ENCODE measurements around the gene CCDC106.

Gene CCDC106

DNA sequence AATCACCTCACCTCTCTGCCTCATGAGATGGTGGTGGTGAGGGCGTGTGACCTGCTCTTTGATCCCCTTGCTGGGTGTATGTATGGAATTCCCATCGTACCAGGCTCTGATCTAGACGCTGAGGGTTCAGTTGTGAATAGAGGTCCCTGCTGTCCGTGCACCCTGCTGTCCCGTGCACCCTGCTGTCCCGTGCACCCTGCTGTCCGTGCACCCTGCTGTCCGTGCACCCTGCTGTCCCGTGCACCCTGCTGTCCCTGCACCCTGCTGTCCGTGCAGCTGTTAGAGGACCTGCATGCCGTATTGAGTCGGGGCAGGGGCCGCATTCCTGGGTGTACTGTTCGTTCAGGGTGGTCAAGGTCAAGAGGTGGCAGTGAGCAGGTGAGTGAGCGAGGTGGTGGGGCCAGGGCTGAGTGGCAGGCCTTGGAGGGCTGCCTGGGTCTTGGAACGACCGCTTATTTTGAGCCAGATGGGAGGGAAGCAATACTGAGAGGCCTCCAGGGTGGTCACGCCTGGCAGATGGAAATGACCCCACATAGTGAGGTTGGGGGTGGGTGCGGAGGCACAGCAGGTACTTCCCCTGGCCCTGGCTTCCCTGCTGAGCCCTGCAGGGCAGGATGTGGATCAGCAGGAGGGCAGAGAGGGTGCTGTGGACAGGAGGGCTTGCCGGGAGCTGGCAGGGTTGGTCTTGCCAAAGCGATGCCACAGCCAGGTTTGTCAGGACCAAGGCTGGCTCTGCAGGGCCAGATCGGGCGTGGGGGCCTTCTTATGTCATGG is 22.5 kb downstream of the CCDC106 start:
- no peak for DNase-seq

DNA sequence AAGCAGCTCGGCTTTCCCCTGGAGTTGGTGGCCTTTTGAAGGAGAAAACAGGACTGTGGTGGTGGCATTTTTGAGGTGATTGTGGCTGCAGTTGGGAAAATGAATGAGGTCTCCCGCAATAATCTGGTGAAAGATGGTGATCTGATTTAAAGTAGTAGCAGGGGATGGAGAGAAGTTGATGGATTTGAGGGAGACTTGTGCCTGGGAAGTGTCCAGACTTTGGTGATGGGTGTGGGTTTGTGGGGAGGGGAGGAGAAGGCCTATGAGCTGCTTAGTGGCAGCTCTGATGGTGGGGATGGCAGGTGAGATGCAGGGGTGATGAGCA is 23.0 kb downstream of the CCDC106 start:
- no peak for DNase-seq

DNA sequence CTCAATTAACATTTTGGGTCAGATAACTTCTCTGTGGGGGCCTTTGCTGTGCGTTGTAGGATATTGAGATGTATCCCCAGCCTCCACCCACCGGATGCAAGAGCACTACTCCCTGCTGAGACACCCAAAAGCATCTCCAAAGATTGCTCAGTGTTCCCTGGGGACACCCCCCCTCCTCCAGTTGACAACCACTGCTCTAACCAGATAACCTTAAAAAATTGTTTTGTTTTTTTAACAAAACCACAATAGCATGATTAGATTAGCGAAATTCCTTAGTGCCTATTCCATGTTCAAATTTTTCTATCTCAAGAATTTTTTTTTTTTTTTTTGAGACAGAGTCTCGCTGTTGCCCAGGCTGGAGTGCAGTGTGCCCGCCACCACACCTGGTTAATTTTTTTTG is 24.4 kb downstream of the CCDC106 start:
- DNase-seq = no peak

DNA sequence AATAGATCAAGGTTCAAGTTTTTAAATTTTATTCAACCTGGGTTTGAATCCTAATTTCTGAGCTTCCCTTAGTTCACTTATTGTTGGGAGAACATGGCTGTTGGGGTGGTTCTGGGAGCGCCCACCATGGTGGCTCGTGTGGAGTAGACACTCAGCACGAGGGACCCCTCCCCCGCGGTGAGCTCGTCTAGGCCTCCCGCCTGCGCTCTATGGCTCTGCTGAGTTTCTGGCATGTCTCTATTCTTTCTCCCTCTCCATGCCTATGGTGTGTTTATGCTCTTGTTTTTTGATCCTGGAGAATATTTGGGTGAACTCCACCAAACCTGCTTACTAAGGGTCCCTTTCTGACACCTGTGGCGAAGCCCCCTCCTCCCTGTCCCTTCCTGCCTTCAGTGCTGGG is 25.5 kb downstream of the CCDC106 start:
- no peak for DNase-seq

DNA sequence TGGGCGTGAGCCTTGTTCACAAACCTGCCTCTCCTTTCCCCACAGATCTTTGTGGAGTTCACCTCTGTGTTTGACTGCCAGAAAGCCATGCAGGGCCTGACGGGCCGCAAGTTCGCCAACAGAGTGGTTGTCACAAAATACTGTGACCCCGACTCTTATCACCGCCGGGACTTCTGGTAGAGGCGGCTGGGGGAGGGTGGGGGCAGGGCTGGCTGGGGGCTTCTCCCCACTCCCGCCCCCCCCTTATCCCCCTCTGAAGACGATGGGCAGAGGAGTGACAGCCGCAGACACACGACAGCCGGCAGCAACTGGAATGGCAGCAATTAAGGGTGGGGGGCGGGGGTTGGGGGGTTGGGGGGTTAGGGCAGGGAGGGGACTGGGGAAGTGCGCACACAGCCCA is 25.9 kb downstream of the CCDC106 start:
- no peak for DNase-seq

DNA sequence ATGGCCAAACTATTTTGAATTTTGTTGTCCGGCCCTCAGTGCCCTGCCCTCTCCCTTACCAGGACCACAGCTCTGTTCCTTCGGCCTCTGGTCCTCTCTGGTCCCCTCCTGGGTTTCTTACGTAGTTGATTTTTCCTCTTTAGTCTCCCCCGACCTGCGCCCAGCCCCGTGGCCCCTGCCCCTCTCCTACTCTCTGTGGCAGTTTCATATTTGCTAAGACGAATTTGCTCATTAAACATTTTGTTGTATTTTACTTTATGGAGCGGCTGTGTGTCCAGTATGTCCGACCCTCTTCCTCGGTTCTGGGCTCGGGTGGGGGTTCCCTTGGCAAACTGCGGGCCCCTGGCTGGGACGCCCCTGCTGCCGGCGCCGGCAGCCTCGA is 26.4 kb downstream of the CCDC106 start:
- no peak for DNase-seq

DNA sequence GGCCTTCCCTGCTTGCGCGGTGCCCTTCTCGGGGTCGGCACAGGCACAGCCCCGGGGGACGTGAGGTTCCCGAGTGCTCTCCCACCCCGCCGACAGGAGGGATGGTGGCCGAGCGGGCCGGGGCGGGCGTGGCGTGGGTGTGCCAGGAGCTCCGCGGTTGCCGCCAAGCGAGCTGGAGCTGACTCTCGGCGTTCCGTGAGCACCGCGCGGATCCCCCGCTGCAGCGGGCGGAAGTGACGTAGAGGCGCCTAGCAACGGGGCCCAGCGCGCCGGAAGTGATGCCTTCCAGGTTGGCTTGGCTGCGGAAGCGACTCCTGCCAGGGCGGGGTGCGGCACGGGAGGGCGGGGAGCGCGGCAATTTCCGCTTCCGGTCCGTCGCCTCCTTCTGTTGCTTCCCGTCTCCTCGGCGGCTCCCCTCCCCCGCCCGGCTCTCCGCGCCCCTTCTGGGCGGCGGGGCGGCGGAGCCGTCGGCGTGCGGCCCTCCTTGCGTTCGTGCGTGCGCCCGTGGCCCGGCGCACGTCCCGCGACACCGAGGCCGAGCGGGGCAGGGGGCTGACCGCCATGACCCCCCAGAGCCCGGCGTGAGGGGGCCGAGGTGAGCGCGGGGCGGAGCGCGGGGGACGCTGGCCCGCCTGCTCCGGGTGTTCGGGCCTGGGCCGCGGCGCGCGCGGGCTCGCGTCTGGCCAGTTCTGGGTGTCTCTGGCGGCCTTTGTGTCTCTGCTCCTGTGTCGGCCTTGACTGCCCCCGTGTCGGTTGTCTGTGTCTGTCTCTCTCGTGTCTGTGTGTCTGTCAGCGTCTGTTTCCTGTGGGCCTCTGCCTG is 27.0 kb downstream of the CCDC106 start, which contains the start of gene EPN1:
Gene EPN1 (plus strand): TSS at position 386 of the 820 bp plus-strand sequence. CDS start 3,402 bp downstream, outside the sequence.
- DNase-seq = peak; percentile 93 to 94

DNA sequence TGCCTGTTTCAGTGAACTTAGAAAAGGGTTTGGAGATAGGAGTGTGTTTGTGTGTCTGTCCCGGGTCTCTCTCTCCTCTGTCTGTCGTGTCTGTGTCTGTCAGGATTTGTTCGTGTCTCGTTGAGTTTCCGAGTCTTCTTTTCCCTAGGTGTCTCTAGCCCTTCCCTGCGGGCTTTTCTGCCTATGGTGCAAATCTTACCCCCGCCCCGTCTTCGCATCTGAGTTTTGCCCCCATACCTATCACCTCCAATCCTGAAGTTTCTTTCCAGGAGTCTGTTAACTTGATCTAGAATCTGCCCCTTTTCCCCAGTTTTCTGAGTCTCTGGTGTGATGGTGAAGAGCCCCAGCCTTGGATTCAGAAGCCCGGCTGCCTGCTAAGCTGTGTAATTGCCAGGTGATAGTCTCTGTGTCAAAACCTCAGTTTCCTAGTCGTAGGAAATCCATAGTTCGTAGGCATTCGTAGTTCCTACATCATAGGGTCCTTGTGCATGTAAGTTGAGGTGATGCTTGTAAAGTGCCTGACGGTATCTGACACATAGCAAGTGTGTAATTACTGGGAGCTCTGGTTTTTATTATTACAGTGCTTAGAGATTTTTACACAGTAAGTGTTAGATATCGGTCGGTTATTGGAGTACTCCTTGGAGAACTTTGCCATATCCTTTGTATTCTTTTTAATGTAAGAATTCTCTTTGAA is 27.8 kb downstream of the CCDC106 start:
- DNase-seq = no peak

DNA sequence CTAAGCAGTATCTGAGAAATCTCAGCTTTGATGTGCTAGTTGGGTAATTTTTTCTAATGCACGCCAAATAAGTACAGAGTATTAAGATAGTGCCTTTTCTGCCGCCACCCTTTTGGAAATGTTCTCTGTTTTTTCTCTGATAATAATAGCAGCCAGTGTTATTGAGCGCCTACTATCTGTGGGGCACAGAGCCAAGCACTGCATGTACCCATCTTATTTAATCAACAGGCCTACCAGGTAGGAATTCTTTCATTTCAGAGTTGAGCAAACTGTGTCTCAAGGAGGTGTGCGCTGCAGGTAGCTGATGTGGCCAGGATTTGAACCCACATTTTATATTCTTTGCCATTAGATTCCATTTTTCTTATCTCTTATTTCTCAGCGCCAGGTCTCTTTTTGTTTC is 28.4 kb downstream of the CCDC106 start:
- DNase-seq = no peak

DNA sequence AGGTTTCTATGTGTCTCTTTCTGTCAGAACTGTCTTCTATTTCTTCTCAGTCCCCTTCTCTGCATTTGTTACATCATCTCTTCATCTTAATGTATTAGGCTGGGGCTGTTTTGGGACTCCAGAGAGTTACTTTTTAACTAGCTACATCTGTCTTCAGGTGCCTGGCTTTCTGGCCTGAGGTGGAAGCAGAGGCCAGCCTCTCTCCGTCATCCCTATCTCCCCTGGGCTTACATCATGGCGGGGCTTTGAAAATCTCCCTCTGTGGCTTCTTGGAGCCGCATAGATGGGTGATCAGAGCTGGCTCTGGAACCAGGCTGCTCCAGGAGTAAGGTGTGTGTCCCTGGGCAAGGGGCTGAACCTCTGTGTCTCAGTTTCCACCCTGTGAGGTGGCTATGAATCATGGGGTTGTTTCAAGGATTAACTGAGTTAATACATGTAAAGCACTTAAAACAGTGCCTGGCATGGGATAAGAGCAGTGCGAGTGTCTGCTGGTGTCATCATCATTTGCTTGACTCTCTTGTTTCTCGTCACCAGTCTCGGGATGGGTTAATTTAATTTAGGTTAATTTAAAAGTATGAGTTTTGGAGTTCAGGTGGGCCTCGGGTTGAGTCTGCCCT is 29.0 kb downstream of the CCDC106 start:
- no peak for DNase-seq

DNA sequence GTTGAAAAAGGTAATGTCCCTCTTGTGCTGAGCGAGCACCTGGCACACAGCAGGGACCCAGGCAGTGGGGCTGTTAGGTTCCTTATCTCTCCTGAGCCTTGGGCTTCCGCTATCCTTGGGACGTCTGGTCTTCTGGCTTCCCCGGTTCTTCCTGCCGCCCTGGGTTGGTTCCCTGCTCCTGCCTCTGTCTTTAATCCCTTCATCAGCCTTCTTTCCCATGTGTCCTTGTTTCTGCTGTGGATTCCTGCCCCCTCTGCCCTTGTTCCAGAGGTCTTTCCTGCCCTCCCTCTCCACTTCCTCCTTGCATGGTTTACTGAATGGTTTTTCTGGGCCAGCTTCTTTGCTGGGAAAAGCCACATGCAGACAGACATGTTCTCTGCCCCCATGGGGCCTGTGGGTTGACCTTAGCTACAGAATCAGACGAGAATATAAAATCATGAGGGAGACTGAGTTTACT is 29.6 kb downstream of the CCDC106 start:
- DNase-seq = no peak

DNA sequence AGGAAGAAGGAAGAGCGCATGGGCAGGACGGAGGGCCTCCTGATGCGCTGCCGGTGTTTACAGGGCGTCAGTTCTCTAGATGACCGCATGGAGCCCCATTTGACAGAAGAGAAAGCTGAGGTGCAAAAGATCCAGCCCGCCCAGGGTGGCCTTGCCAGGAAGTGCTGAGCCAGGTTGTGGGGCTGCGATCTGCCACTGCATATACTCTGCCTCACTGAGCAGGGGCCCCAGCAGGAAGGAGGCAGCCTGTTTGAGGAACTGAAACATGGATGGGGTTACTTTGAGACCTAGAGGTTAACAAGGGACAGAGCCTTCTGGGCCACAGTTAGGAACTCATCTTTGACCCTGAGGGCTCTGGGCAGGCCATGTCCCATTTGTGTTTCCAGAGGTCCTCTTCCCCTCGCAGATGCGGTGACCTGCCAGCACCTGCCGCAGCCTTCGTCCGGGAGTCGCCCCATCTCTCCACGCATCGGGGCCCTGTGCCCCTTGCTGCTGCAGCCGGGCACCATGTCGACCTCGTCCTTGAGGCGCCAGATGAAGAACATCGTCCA is 30.2 kb downstream of the CCDC106 start:
- peak; percentile 48 to 58 for DNase-seq

DNA sequence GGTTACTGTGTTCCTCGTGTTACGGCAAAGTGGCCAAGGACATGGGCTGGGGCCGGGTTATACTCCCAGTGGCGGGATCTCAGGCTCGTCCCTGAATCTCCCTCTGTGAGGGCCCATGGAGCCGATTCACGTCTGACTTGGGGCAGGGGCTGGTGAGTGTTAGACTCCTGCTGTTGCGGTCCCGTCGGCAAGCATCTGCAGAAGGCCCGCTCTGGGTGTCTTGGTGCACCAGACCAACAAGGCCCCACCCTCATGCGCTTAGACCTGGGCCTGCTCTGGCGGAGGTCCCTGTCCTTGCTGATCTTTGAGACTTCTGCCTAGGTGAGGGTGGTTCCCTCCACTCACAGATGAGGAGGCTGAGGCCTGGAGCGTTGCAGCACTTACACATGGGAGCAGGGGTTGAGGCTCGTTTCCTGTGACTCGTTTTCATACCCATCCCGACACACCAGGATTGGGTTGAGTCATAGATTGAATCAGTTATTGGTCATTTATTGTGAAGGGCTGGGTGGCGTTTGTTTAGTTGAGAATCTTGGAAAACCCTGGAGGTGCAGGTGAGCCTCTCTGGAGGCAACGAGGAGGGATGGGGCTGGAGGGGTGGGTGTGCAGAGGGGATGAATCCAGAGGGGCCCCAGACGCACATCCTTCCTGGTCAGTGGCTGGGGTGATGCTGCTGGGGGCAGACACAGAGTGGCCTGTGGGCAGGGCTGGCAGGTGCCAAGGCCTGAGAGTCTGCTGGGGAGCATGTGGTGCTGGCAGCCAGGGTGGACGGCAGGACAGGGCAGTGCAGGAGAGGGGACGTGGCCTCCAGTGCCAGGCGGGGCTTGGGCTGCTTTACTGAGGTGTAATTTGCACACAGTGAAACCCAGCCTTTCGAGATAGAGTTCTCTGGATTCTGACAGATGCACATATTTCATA is 31.6 kb downstream of the CCDC106 start:
- DNase-seq = no peak

DNA sequence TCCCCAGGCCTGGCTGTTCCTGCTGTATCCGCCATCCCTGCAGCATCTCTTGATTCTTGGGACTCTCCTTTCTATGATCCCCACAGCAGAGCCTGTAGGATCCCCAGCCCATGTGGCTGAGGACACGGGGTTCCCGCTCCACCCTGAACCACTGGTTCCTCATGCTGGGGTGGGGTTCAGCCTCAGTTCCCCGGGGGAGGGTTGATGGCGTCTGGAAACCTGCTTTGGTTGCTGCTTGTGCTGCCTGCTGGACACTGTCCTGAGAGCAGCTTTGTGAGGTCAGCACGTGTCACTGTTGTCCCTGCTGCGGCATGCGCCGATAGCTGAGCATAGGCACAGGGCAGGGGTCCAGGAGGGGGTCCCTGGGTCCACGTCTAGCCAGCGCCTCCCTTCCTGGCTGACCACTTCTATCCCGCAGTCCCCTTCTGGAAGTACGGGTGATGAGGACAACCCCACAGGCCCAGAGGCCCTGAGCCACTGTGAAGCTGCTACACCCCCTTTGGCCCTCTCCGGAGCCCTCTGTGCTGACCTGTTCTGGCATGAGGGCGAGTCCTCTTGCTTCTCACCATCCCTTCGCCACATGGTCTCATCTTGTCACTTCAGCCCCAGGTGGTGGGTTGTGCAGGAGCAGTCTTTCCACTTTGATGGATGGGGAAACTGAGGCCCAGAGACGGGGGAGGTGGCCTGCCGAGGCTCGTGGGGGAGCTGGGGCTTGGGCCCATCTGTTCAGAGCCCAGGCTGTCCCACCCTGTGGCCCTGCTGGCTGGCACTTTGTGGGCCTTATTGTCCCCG is 32.5 kb downstream of the CCDC106 start:
- DNase-seq = no peak

DNA sequence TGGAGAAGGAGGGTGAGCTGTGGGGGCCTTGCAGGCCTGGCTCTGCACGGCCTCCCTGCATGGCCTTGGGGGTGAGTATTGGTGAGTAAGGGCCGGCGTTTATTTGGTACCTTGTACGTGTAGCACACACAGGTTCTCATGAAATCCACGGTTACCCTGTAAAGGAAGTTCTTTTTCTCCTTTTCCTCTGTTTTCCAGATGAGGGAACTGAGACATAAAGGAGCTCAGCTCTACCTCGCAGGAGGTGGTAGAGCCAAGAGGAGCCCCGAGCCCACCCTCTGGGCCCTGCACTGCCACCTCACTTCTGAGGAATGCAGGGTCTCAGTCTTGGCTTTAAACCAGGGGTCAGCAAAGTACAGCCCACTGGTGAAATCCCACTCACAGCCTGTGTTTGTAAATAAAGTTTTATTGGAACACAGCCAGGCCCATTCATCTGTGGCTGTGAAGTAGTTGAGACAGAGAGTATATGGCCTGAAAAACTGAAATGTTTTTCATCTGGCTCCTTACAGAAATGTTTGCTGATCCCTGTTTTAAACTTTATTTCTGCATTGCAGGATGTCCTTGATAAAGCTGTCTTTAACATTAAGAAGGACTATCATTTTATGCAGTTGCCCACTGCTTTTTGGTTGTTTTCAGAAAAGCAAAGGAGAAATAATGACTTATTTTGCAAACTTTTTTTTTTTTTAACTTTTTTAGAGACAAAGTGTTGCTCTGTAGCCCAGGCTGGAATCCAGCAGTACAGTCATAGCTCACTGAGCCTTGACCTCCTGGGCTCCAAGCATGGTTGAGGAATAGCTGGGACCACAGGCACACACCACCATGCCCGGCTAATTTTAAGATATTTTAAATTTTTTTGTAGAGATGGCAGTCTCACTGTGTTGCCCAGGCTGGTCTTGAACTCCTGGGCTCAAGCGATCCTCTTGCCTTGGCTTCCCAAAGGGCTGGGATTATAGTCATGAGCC is 33.4 kb downstream of the CCDC106 start:
- DNase-seq = no peak

DNA sequence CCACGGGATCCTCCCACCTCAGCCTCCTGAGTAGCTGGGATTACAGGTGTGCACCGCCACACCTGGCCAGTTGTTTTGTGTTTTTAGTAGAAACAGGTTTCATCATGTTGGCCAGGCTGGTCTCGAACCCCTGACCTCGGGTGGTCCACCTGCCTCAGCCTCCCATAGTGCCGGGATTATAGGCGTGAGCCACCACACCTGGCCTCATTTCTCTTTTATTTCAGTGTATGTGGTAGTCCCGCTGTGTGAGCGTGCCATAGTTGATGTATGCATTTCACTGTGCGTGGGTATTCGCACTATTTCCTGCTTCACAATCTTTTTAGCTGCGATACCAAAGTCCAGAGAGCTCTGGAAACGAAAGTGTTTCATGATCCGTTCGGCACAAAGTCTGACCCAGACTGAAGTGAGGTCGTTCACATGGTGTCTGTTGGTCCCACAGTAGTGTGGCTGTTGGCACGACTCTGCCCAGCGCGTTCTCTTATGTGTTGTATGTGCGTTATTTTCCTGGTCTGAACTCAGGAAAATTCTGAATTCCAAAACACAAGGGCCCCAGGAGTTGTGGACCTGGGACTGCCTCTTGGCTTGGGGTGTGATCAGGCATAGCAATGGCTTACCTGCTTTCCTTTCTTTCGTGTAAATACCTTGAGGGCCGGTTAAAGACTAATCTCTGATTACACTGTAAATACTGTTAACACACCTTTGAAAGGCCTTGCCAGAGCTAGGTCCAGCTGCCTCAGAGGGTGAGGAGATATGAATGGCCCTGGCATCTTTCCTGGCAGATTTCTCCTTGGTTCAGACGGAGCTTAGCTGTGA is 35.6 kb downstream of the CCDC106 start:
- no peak for DNase-seq

DNA sequence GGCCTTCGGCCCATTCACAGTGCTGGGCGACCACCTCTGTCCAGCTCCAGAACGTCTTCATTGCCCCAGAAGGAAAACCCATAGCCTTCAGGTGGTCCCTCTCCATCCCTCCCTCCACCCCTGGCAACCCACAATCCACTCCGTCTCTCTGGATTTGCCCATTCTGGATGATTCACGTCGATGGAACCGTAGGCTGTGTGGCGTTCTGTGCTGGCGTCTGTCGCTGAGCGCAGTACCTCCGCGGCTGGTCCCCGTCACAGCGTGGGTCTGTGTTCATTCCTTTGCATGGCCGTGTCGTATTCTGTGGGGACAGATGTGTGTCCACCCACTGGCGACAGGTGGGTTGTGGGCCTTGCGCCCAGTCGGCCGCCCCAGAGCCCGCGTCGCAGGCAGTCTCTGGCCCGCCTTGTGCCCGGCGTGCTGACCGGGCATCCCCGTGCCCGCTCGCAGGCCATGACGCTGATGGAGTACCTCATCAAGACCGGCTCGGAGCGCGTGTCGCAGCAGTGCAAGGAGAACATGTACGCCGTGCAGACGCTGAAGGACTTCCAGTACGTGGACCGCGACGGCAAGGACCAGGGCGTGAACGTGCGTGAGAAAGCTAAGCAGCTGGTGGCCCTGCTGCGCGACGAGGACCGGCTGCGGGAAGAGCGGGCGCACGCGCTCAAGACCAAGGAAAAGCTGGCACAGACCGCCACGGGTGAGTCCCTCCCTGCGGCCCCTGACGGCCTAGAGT is 37.1 kb downstream of the CCDC106 start:
- no peak for DNase-seq

DNA sequence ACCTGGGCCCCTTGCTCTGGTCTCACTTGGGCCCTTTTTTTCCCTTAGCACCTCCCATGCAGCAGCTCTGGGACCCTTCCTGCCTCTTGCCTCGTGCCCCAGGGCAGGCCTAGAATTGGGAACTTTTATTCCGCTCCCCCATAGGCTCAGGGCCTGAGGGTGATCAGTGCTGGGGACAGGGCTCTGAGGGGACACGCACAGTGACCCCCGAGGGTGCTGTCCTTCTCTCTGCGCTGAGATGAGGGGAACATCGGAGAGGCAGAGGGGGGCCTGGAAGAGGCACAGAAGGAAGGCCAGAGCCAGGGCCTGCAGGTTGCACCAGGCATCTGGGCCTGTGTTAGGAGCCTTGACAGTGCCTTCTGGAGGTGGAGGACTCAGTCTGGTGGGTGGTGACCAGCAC is 37.8 kb downstream of the CCDC106 start:
- DNase-seq = no peak
